MCF 10A (cell line): ENCODE results near the gene TOMM70. TPM values are rescaled to one million over a fixed set of nuclear protein-coding genes. Genes with fewer than 3 reads are reported as not detected.

Experiments
- BruUV-seq: library from RNA; stranded (reverse); fragments of 400-500 nt; replicated peaks from 2 replicates; lab custom pipeline; 2021; lab: Mats Ljungman, UMichigan
- CTCF ChIA-PET: fragments of 300-600 bp; sonication (Branson Sonifier 250); formaldehyde crosslinking; extraction: SDS; loops from one replicate; lab custom pipeline; 2021; ENCODE audit warnings: antibody characterized with exemption, inconsistent platforms; lab: Yijun Ruan, JAX
- POLR2A ChIA-PET: fragments of 300-600, 350-650 bp; sonication (Branson Sonifier 250); formaldehyde crosslinking; extraction: SDS; loops from one replicate; lab custom pipeline; 2020; ENCODE audit warnings: antibody characterized with exemption, inconsistent platforms; lab: Yijun Ruan, JAX
- DNase-seq: peaks from one replicate; pipeline ENCODE4 v3.0.0-alpha.2; 2018; ENCODE audit not compliant: unreplicated experiment
- H3K27ac Mint-ChIP-seq: one replicate; pipeline ENCODE4 v1.8.0; 2022; ENCODE audit warnings: mild to moderate bottlenecking, low read depth, mixed read lengths; ENCODE audit not compliant: unreplicated experiment
- H3K27me3 Mint-ChIP-seq: one replicate; pipeline ENCODE4 v1.8.0; 2022; ENCODE audit warnings: mixed read lengths; ENCODE audit not compliant: insufficient read depth, unreplicated experiment
- H3K36me3 Mint-ChIP-seq: one replicate; pipeline ENCODE4 v1.8.0; 2022; ENCODE audit warnings: mild to moderate bottlenecking, moderate library complexity, mixed read lengths; ENCODE audit not compliant: insufficient read depth, unreplicated experiment
- H3K4me1 Mint-ChIP-seq: one replicate; pipeline ENCODE4 v1.8.0; 2022; ENCODE audit warnings: mixed read lengths; ENCODE audit not compliant: insufficient read depth, unreplicated experiment
- H3K4me3 Mint-ChIP-seq: one replicate; pipeline ENCODE4 v1.8.0; 2022; ENCODE audit warnings: mild to moderate bottlenecking, moderate library complexity, mixed read lengths; ENCODE audit not compliant: unreplicated experiment
- H3K9me3 Mint-ChIP-seq: one replicate; pipeline ENCODE4 v1.8.0; 2022; ENCODE audit warnings: mixed read lengths; ENCODE audit not compliant: unreplicated experiment
- intact Hi-C: fragments of 100-400 bp; cut with micrococcal nuclease; formaldehyde crosslinking; loops from 2 replicates; pipeline ENCODE4 v1.14.1; 2022
- total RNA-seq: library from RNA; stranded (reverse); gene quantifications from 2 replicates; pipeline ENCODE4 v1.2.3, GENCODE V29; 2022
- TF ChIP-seq, protein P1 (sequence below): fragments of 200-600 bp; IDR thresholded peaks from one replicate; pipeline ENCODE4 v1.8.0; 2022; ENCODE audit warnings: antibody characterized with exemption, mild to moderate bottlenecking; ENCODE audit not compliant: unreplicated experiment

Gene TOMM70
- total RNA-seq, 1 experiment from 2014 or later = 58.2 TPM

DNA sequence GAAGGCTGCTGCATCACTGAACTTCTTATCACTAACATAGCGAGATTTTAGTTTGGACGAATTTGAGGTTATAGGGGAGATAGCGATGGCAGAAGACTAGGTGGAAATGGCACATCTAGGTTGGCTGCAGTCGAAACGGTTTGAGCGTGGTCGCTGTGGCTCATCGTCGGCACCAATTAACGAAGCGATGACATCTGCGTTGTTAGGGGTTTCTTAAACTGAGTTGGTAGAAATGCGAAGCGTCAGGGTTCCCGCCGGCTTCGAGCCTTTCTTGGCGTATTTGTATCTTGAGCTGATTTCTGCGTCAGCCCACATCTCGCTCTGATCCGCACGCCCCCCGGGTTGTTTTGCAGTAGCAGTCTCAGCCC lies 769 bp upstream of the TOMM70 start:
- DNase-seq = no peak
- peaks cover 30% of the 10 kb centered on the region for H3K4me1 Mint-ChIP-seq
- peak overlapping the region; percentile 98 for H3K4me3 Mint-ChIP-seq
- ChIA-PET POLR2A (interaction anchor here (0.6 to 3.6 kb wide), 32 partner anchors 10 to 569 kb away, joined by 3 to 66 read pairs (median 4); partner anchors contain the start of genes NIT2, TBC1D23, TFG and TMEM45A), CTCF (interaction anchor here (0.7 to 2.4 kb wide), 5 partner anchors 46 to 190 kb away, joined by 3 to 6 read pairs (median 3); no protein-coding TSS in a partner anchor)
- intact Hi-C loops = no loop called here
- TSS peak; percentile 83 for BruUV-seq
- H3K27ac Mint-ChIP-seq = peak overlapping the region; percentile 97
- H3K9me3 Mint-ChIP-seq = no peaks in the 10 kb centered on the region
- no peaks in the 10 kb centered on the region for H3K27me3 Mint-ChIP-seq
- TF ChIP-seq, protein P1, sequence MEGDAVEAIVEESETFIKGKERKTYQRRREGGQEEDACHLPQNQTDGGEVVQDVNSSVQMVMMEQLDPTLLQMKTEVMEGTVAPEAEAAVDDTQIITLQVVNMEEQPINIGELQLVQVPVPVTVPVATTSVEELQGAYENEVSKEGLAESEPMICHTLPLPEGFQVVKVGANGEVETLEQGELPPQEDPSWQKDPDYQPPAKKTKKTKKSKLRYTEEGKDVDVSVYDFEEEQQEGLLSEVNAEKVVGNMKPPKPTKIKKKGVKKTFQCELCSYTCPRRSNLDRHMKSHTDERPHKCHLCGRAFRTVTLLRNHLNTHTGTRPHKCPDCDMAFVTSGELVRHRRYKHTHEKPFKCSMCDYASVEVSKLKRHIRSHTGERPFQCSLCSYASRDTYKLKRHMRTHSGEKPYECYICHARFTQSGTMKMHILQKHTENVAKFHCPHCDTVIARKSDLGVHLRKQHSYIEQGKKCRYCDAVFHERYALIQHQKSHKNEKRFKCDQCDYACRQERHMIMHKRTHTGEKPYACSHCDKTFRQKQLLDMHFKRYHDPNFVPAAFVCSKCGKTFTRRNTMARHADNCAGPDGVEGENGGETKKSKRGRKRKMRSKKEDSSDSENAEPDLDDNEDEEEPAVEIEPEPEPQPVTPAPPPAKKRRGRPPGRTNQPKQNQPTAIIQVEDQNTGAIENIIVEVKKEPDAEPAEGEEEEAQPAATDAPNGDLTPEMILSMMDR = no peak
- no peaks in the 10 kb centered on the region for H3K36me3 Mint-ChIP-seq

DNA sequence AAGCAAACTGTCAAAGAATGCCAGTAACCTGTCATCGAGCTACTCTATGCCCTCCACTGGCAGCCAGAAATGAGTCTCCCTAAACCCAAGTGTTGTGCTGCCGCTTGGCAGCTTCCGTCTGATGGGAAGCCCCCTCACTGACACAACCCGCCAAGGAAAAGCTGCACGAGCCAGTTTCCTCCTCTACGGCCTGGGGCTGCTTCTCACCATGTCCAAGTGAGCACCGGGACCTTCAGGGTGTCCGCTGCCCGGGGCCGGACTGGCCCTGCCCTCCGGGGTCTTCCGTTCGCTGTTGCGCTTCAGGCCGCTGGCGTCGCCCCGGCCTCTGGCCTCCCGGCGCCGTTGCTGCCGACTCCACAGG lies 490 bp downstream of the TOMM70 start:
- ChIA-PET CTCF (interaction anchor here (1.1 to 2.4 kb wide), 2 partner anchors 9 to 191 kb away, joined by 3 to 6 read pairs; no protein-coding TSS in a partner anchor), POLR2A (interaction anchor here (0.6 to 3.6 kb wide), 15 partner anchors 11 to 1173 kb away, joined by 3 to 66 read pairs (median 5); partner anchors contain the start of genes NIT2 and PCNP)
- Mint-ChIP-seq H3K27ac (peak overlapping the region; percentile 97), H3K4me3 (peak overlapping the region; percentile 98), H3K36me3 (no peaks in the 10 kb centered on the region), H3K9me3 (no peaks in the 10 kb centered on the region), H3K27me3 (no peaks in the 10 kb centered on the region), H3K4me1 (peaks cover 31% of the 10 kb centered on the region)
- TF ChIP-seq, protein P1 = no peak
- intact Hi-C loops = no loop called here
- no TSS peak for BruUV-seq
- peak; percentile 15 for DNase-seq

DNA sequence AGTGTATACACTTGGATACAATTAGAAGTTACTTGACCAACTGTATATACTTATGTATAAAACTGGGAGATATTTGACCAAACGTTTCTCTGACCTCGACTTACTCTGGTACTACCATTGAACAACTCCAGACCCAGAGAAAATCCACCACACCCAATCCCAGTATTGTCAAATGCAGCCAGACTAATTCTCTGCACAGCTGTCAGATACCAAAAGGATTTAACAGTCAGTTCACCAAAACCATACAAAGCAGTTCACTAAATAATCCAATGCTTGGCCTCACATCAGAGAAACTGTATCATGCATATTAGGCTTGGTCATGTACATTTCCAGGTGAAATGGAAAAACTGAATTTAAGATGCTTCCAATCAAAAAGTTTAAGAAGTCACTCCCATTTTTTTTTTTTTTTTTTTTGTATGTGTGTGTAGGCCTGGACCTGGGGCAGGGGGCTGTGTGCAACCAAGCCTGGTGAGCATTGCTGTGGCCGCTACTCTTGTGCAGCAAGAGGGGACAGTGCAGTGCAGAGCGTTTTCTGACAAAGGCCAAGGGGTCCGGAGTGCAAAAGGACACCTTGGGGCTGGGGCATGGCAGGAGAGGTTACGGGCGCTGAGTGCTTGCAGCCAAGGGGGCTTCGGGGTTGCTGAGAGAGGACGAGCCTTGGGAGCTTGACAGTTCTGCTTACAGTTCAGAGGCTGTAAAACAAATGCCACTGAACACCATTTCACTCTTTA lies 1.4 kb downstream of the TOMM70 start:
- Mint-ChIP-seq H3K9me3 (no peaks in the 10 kb centered on the region), H3K4me1 (peaks cover 28% of the 10 kb centered on the region), H3K27ac (no peak overlapping the region), H3K4me3 (peak overlapping the region; percentile 98), H3K27me3 (no peaks in the 10 kb centered on the region), H3K36me3 (no peaks in the 10 kb centered on the region)
- TF ChIP-seq, protein P1 = no peak
- CTCF ChIA-PET = interaction anchor here (0.5 to 1.3 kb wide), 3 partner anchors 8 to 192 kb away, joined by 3 read pairs; no protein-coding TSS in a partner anchor
- intact Hi-C loops = no loop called here
- no peak for DNase-seq
- BruUV-seq = no TSS peak
- POLR2A ChIA-PET = interaction anchor here (0.7 to 3.6 kb wide), 10 partner anchors 10 to 1174 kb away, joined by 3 to 66 read pairs (median 3); partner anchors contain the start of genes NIT2, PCNP and TMEM45A

DNA sequence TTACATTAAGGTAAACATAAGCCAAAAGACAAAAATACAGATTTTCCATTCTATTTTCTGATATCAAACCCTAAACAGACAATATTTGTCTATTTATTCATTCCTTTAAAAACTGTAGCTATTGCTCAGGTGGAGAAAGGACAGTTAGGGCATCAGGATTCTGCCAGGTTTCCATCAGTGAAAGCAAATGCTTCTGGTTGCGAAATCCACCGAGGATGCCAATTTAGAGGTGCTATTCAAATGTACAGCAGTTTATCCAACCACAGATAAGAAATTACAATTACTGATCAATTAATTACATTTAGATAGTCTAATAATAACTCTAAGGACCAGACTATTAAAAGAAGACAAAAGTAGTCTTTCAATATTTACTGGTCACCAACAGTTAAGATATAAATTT lies 3.9 kb downstream of the TOMM70 start:
- peak; percentile 54 for DNase-seq
- POLR2A ChIA-PET = interaction anchor here (0.6 to 1.1 kb wide), 2 partner anchors 59 to 559 kb away, joined by 3 to 4 read pairs; no protein-coding TSS in a partner anchor

More for the DNA sequence above, 3.9 kb downstream of the TOMM70 start:
- H3K27me3 Mint-ChIP-seq = no peaks in the 10 kb centered on the region
- intact Hi-C loops = no loop called here
- H3K27ac Mint-ChIP-seq = no peak overlapping the region
- no peak overlapping the region for H3K4me3 Mint-ChIP-seq
- no peaks in the 10 kb centered on the region for H3K9me3 Mint-ChIP-seq
- H3K4me1 Mint-ChIP-seq = peaks cover 16% of the 10 kb centered on the region
- BruUV-seq = no TSS peak
- CTCF ChIA-PET = no interaction called here
- TF ChIP-seq, protein P1 = no peak
- no peaks in the 10 kb centered on the region for H3K36me3 Mint-ChIP-seq
